Caco-2 (cell line): ENCODE data around the gene SH3BGRL2. TPM values are rescaled to one million over a fixed set of nuclear protein-coding genes. Genes with fewer than 3 reads are reported as not detected.

ENCODE experiments used
- BruUV-seq: library from RNA; stranded (reverse); fragments of 400-500 nt; replicated peaks from 2 replicates; lab custom pipeline; 2021; lab: Mats Ljungman, UMichigan
- CTCF ChIA-PET: fragments of 300-600 bp; sonication (Branson Sonifier 250); formaldehyde crosslinking; loops from one replicate; lab custom pipeline; 2022; ENCODE audit warnings: antibody characterized with exemption; lab: Charles Lee
- POLR2A ChIA-PET: fragments of 300-600 bp; sonication (Branson Sonifier 250); formaldehyde crosslinking; loops from one replicate; lab custom pipeline; 2022; ENCODE audit warnings: antibody characterized with exemption; lab: Charles Lee
- DNase-seq, 2 experiments: peaks; one replicate each; pipeline versions ENCODE4 v3.0.0 to v3.0.0-alpha.2; 2020 to 2022
- H3K27me3 ChIP-seq: replicated peaks from 2 replicates; pipeline ENCODE4 v1.6.0; 2011; ENCODE audit warnings: low read length; ENCODE audit not compliant: control insufficient read depth, insufficient read depth
- H3K36me3 ChIP-seq: 2 replicates; pipeline ENCODE4 v1.5.1; 2011; ENCODE audit warnings: low read length; ENCODE audit not compliant: control insufficient read depth, insufficient read depth
- H3K4me1 ChIP-seq: fragments of 250-450 bp; sonication (Bioruptor Pico); 2 replicates; pipeline ENCODE4 v1.5.1; 2020; ENCODE audit warnings: mild to moderate bottlenecking
- H3K4me3 ChIP-seq: 2 replicates; pipeline ENCODE4 v1.5.1; 2011; ENCODE audit warnings: low read depth, mild to moderate bottlenecking, control low read depth, low read length
- H3K9me3 ChIP-seq: fragments of 250-450 bp; sonication (Bioruptor Pico); 2 replicates; pipeline ENCODE4 v1.5.1; 2020; ENCODE audit warnings: mild to moderate bottlenecking, moderate library complexity
- H3K27ac Mint-ChIP-seq: one replicate; pipeline ENCODE4 v1.8.0; 2022; ENCODE audit warnings: mixed read lengths; ENCODE audit not compliant: unreplicated experiment
- H3K27me3 Mint-ChIP-seq: one replicate; pipeline ENCODE4 v1.8.0; 2022; ENCODE audit warnings: mixed read lengths; ENCODE audit not compliant: insufficient read depth, unreplicated experiment
- H3K36me3 Mint-ChIP-seq: one replicate; pipeline ENCODE4 v1.8.0; 2022; ENCODE audit warnings: mild to moderate bottlenecking, mixed read lengths; ENCODE audit not compliant: insufficient read depth, unreplicated experiment
- H3K4me1 Mint-ChIP-seq: one replicate; pipeline ENCODE4 v1.8.0; 2022; ENCODE audit warnings: low read depth, mixed read lengths; ENCODE audit not compliant: unreplicated experiment
- H3K4me3 Mint-ChIP-seq: one replicate; pipeline ENCODE4 v1.8.0; 2022; ENCODE audit warnings: mild to moderate bottlenecking, moderate library complexity, mixed read lengths; ENCODE audit not compliant: unreplicated experiment
- H3K9me3 Mint-ChIP-seq: one replicate; pipeline ENCODE4 v1.8.0; 2022; ENCODE audit warnings: mixed read lengths; ENCODE audit not compliant: unreplicated experiment
- intact Hi-C: fragments of 100-400 bp; cut with micrococcal nuclease; formaldehyde crosslinking; loops from one replicate; pipeline ENCODE4 v1.10.0; 2022; ENCODE audit not compliant: unreplicated experiment
- total RNA-seq: library from RNA; stranded (reverse); gene quantifications from 2 replicates; pipeline ENCODE4 v1.2.3, GENCODE V29; 2022
- TF ChIP-seq, protein P1 (sequence below), 2 experiments: fragments of 200-600 bp in 1 of 2; IDR thresholded peaks; 1 replicate in 1 of 2; 2 replicates in 1 of 2; pipeline versions ENCODE4 v1.5.1 to v1.8.0; 2011 to 2022; ENCODE audit warnings: antibody characterized with exemption in 1 of 2, control low read depth in 1 of 2, inconsistent platforms in 1 of 2, low read depth in 1 of 2, low read length in 1 of 2, mild to moderate bottlenecking in 1 of 2, moderate library complexity in 1 of 2; ENCODE audit not compliant: insufficient read depth in 1 of 2, severe bottlenecking in 1 of 2, unreplicated experiment in 1 of 2

SH3BGRL2 gene
- total RNA-seq, 1 experiment from 2014 or later: 102 TPM

DNA sequence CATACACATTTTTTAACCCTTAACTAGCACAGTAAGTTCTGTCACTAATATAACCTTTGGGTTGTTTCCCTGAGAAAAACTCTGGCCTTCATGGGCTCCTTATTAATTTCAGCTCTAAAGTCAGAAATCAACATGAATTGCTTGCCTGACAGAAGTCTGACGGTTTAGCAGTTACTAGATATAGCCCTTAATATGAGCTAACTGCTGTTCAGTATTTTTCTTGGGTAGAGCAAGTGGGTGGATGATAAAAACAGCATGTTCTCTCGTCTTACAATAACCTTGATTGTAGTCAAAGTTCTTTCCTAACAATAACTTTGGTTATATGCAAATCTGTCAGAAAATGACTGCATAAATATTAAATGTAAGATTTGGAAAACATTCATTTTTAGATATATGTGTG is 81.0 kb downstream of the SH3BGRL2 start:
- ChIA-PET CTCF (no interaction called here), POLR2A (interaction anchor here (0.6 kb wide), 1 partner anchor 495 kb away, joined by 3 read pairs; no protein-coding TSS in a partner anchor)
- BruUV-seq: no TSS peak
- Histone ChIP-seq H3K36me3 (no peaks in the 10 kb centered on the region; the same call in 1 of the 2 replicates), H3K4me3 (no peak overlapping the region), H3K27me3 (no peaks in the 10 kb centered on the region), H3K9me3 (no peaks in the 10 kb centered on the region), H3K4me1 (peaks cover 17% of the 10 kb centered on the region)
- Mint-ChIP-seq H3K27me3 (no peaks in the 10 kb centered on the region), H3K4me3 (no peak overlapping the region), H3K4me1 (peaks cover 29% of the 10 kb centered on the region), H3K36me3 (peaks cover 20% of the 10 kb centered on the region), H3K27ac (peak overlapping the region; percentile 18), H3K9me3 (no peaks in the 10 kb centered on the region)
- intact Hi-C loops: loop anchor here (2.0 to 10.0 kb wide), 5 partner anchors 65 to 507 kb away; partner anchors contain the start of gene SH3BGRL2
- no peak for DNase-seq
- TF ChIP-seq, protein P1, sequence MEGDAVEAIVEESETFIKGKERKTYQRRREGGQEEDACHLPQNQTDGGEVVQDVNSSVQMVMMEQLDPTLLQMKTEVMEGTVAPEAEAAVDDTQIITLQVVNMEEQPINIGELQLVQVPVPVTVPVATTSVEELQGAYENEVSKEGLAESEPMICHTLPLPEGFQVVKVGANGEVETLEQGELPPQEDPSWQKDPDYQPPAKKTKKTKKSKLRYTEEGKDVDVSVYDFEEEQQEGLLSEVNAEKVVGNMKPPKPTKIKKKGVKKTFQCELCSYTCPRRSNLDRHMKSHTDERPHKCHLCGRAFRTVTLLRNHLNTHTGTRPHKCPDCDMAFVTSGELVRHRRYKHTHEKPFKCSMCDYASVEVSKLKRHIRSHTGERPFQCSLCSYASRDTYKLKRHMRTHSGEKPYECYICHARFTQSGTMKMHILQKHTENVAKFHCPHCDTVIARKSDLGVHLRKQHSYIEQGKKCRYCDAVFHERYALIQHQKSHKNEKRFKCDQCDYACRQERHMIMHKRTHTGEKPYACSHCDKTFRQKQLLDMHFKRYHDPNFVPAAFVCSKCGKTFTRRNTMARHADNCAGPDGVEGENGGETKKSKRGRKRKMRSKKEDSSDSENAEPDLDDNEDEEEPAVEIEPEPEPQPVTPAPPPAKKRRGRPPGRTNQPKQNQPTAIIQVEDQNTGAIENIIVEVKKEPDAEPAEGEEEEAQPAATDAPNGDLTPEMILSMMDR (IDR thresholded peaks at IDR 0.05; ENCODE audit: insufficient read depth in 1 of 2, low read depth in 1 of 2, low read length in 1 of 2, severe bottlenecking in 1 of 2, unreplicated experiment in 1 of 2): no peak

DNA sequence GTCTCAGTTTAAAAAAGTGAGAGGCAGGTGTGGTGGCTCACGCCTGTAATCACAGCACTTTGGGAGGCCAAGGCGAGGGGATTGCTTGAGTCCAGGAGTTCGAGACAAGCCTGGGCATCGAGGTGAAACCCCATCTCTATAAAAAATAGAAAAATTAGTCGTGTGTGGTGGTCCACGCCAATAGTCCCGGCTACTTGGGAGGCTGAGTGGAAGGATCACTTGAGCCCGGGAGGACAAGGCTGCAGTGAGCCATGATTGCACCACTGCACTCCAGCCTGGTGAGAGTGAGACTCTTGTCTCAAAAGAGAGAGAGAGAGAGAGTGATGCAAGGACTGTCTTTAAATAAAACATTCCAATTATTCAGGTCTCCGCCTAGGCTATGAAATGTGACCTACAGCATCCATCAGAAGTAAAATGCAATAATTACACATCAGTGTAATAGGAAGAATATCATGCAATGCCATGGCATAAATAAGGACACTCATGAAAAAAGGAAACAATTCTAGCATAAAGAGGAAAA is 81.5 kb downstream of the SH3BGRL2 start:
- Histone ChIP-seq H3K9me3 (no peaks in the 10 kb centered on the region), H3K36me3 (no peaks in the 10 kb centered on the region; the same call in 1 of the 2 replicates), H3K4me1 (peaks cover 14% of the 10 kb centered on the region), H3K4me3 (no peak overlapping the region), H3K27me3 (no peaks in the 10 kb centered on the region)
- H3K9me3 Mint-ChIP-seq: no peaks in the 10 kb centered on the region
- TF ChIP-seq, protein P1 (IDR thresholded peaks at IDR 0.05; ENCODE audit: insufficient read depth in 1 of 2, low read depth in 1 of 2, low read length in 1 of 2, severe bottlenecking in 1 of 2, unreplicated experiment in 1 of 2): no peak
- H3K4me3 Mint-ChIP-seq: no peak overlapping the region
- no TSS peak for BruUV-seq
- peaks cover 29% of the 10 kb centered on the region for H3K4me1 Mint-ChIP-seq
- ChIA-PET POLR2A (no interaction called here), CTCF (no interaction called here)
- H3K27ac Mint-ChIP-seq: peak overlapping the region; percentile 18
- intact Hi-C loops: loop anchor here (1.0 to 10.0 kb wide), 8 partner anchors 40 to 508 kb away; partner anchors contain the start of gene SH3BGRL2
- DNase-seq: no peak
- H3K36me3 Mint-ChIP-seq: peaks cover 19% of the 10 kb centered on the region
- H3K27me3 Mint-ChIP-seq: no peaks in the 10 kb centered on the region

DNA sequence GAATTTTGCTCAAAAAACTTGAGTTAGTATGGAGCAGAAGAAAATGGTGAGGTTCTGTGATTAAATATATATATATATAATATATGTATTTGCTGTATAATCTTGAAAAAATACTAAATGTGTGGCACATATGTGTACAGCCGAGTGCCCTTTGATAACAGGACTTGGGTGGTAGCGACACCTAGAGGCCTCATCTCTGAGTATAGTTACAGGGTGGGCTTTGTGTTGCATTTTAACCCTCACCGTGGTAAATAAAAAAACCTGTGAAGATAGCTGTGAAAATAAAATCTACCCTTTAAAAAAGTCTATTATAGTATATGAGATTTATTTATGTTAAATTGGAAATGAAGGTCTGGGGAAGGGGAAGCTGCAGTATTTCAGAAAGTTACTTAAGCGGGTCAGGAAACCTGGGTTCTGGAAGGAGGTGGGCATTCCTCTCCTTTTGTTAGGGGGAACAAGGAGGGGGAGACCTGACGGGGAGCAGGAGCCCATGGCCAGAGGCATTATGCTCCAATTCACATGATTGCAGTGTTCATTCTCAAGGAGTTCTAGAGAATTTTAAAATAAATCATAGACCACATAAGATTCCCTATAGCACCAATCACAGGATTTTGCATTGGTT is 82.7 kb downstream of the SH3BGRL2 start:
- CTCF ChIA-PET: interaction anchor here (0.7 kb wide), 1 partner anchor 283 kb away, joined by 3 read pairs; no protein-coding TSS in a partner anchor
- Mint-ChIP-seq H3K36me3 (peaks cover 12% of the 10 kb centered on the region), H3K27me3 (no peaks in the 10 kb centered on the region), H3K27ac (no peak overlapping the region), H3K9me3 (no peaks in the 10 kb centered on the region), H3K4me3 (no peak overlapping the region), H3K4me1 (peaks cover 24% of the 10 kb centered on the region)
- H3K36me3 ChIP-seq: no peaks in the 10 kb centered on the region; the same call in 1 of the 2 replicates
- POLR2A ChIA-PET: no interaction called here
- no peak overlapping the region for H3K4me3 ChIP-seq
- TF ChIP-seq, protein P1 (IDR thresholded peaks at IDR 0.05; ENCODE audit: insufficient read depth in 1 of 2, low read depth in 1 of 2, low read length in 1 of 2, severe bottlenecking in 1 of 2, unreplicated experiment in 1 of 2): peak; percentile 72 to 80
- intact Hi-C loops: loop anchor here (1.0 to 10.0 kb wide), 8 partner anchors 42 to 509 kb away; partner anchors contain the start of gene SH3BGRL2
- DNase-seq: peak; percentile 46 to 67
- no peaks in the 10 kb centered on the region for H3K27me3 ChIP-seq
- peaks cover 11% of the 10 kb centered on the region for H3K4me1 ChIP-seq
- no peaks in the 10 kb centered on the region for H3K9me3 ChIP-seq
- no TSS peak for BruUV-seq
